Stimulated activated CD8-positive, alpha-beta memory T cell treated with anti-CD3 and anti-CD28 coated beads, Interleukin-15, amount 100 ng/mL, for 1 hour (primary cell): ENCODE measurements around the gene TLE3.

Source experiments
- DNase-seq: peaks from one replicate; pipeline ENCODE4 v3.0.0-alpha.2; 2020; ENCODE audit warnings: low read depth

TLE3 gene

GRCh38 chr15:70061696-70062270, 35.9 kb downstream of the TLE3 start:
- DNase-seq, result no peak

GRCh38 chr15:70060993-70061305, 36.8 kb downstream of the TLE3 start:
- no peak for DNase-seq

GRCh38 chr15:70060214-70060992, 37.3 kb downstream of the TLE3 start:
- no peak for DNase-seq

- no peak for DNase-seq
Measured at GRCh38 chr15:70059476-70060213, 38.1 kb downstream of the TLE3 start.

GRCh38 chr15:70058642-70059360, 38.9 kb downstream of the TLE3 start:
- no peak for DNase-seq

- no peak for DNase-seq
Measured at GRCh38 chr15:70057931-70058641, 39.6 kb downstream of the TLE3 start.

- DNase-seq, result no peak
Measured at GRCh38 chr15:70056091-70056680, 41.5 kb downstream of the TLE3 start.

GRCh38 chr15:70055601-70056051, 42.1 kb downstream of the TLE3 start:
- DNase-seq, result no peak

GRCh38 chr15:70054884-70055387, 42.8 kb downstream of the TLE3 start:
- no peak for DNase-seq

GRCh38 chr15:70054366-70054765, 43.4 kb downstream of the TLE3 start:
- no peak for DNase-seq

GRCh38 chr15:70053716-70054229, 43.9 kb downstream of the TLE3 start:
- DNase-seq, result no peak

GRCh38 chr15:70053001-70053715, 44.6 kb downstream of the TLE3 start:
- no peak for DNase-seq

GRCh38 chr15:70051948-70052633, 45.6 kb downstream of the TLE3 start:
- no peak for DNase-seq

GRCh38 chr15:70050970-70051369, 46.7 kb downstream of the TLE3 start:
- DNase-seq, result no peak

GRCh38 chr15:70050441-70050840, 47.3 kb downstream of the TLE3 start:
- DNase-seq, result no peak

GRCh38 chr15:70049701-70050301, 47.9 kb downstream of the TLE3 start:
- DNase-seq, result no peak

- no peak for DNase-seq
Measured at GRCh38 chr15:70048578-70049514, 48.9 kb downstream of the TLE3 start.

- no peak for DNase-seq
Measured at GRCh38 chr15:70048198-70048565, 49.5 kb downstream of the TLE3 start.
